A549 (cell line): Measurements from ENCODE around the gene SMIM10L2A.

Experiments used
- BHLHE40 ChIP-seq: IDR thresholded peaks from 2 replicates; pipeline ENCODE4 v1.6.1; 2012; ENCODE audit warnings: low read depth, low read length, inconsistent platforms
- CHD4 ChIP-seq: fragments of 200-600 bp; sonication (generic); IDR thresholded peaks from 2 replicates; pipeline ENCODE4 v1.6.1; 2016; ENCODE audit warnings: antibody characterized with exemption, mild to moderate bottlenecking, borderline replicate concordance
- CTCF ChIP-seq: fragments of >200 bp; sonication (Bioruptor Twin); formaldehyde crosslinking; IDR thresholded peaks from 3 replicates; pipeline ENCODE4 v1.5.1; 2016
- HDAC2 ChIP-seq: fragments of 200-600 bp; sonication (generic); IDR thresholded peaks from 2 replicates; pipeline ENCODE4 v1.6.1; 2016
- MAFK ChIP-seq: fragments of 450-650 bp; IDR thresholded peaks from 2 replicates; pipeline ENCODE4 v1.6.1; 2014; ENCODE audit not compliant: partially characterized antibody
- MAX ChIP-seq: IDR thresholded peaks from 2 replicates; pipeline ENCODE4 v1.6.1; 2012
- POLR2A ChIP-seq: IDR thresholded peaks from 2 replicates; pipeline ENCODE4 v1.6.1; 2012; ENCODE audit warnings: mild to moderate bottlenecking, low read length
- RNF2 ChIP-seq: fragments of 200-600 bp; sonication (generic); IDR thresholded peaks from 2 replicates; pipeline ENCODE4 v1.6.1; 2016; ENCODE audit warnings: low read depth, mild to moderate bottlenecking, antibody characterized with exemption, moderate library complexity, borderline replicate concordance

DNA sequence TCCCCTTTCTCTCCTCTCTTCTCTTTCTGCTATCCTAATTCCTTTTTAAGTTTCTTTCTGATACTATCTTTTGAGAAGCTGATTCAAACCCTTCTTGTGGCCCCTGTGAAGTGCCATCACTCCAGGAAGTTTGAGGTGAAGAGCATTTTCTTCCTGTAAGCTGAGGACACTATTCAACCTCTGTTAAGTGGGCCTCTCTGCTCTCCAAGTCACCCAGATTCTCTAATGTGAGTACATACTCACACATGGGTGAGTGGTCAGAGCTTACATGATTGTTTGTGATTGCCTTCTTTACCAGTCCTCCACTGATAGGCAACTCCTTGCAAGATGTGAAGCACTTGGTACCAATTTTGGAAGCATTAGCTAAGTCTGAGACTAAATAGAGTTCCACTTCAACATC, 18.4 kb upstream of the SMIM10L2A start:
- no peak for TF ChIP-seq MAFK
- no peak for TF ChIP-seq BHLHE40
- no peak for TF ChIP-seq RNF2
- no peak for TF ChIP-seq HDAC2
- TF ChIP-seq CTCF, result no peak
- TF ChIP-seq MAX, result no peak
- TF ChIP-seq POLR2A, result no peak
- no peak for TF ChIP-seq CHD4
